ENCODE data around the gene CEP85. TPM values are rescaled to one million over a fixed set of nuclear protein-coding genes. Genes with fewer than 3 reads are reported as not detected.

Gene CEP85
- total RNA-seq, 1 experiment from 2014 or later: 38.6 TPM

DNA sequence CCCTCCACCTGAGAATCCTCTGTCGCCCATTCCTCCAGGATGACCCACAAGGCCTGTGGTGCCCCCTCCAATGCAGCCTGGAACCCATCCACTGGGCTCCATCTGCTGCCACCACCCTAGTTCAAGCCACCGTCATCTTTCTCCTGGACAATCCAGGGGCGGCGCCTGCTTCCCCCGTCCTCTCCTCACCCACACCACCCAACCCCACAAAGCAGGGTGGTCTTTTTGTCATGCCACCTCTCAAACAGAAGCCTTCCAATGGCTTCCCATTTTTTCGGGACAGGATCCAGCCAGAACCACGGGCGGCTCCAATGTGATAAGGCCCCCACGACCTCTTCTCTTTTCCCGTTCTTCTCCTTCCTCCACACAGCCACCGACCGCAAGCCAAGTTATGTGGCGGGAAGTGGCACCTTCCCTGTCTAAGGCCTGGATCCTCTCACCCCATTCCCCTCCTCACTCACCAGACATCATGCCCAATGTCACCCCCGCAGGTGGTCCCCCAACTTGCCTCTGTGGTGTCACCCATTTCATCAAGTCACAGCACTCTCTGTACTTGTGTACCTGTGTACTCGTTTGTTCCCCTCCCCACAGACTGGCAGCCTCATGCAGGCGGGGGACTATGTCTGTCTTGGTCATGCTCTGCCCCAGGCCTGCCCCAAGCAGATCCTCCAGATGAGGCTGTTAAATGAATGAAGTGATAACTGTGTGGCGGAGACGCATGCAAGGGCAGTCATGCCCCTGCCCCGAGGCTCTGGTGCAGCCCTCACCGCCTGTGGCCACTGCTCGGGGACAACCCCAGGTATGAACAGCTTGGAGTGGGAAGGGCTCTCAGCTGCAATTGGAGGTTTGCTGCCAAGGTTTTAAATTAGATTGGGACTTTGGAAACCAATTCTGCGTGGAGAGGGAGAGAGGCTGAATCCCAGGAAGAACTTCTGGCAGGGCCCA, 61.5 kb downstream of the CEP85 start:
- no peak for DNase-seq
- Mint-ChIP-seq H3K27me3 (ENCODE audit: low read depth) (0 out of 2 replicates have a peak, but pooled peaks cover 2% of the 10 kb centered on the region), H3K36me3 (ENCODE audit: insufficient read depth in 1 of 3, low read depth in 3 of 3) (peaks cover 0 to 2% (median 0%) of the 10 kb centered on the region in 3 experiments; a peak in 1 of 7 replicates), H3K4me3 (no peak overlapping the region), H3K4me1 (peaks cover 12 to 18% of the 10 kb centered on the region in 2 experiments), H3K27ac (peak overlapping the region in 1 of 3 experiments; percentile 72; a peak in 1 of 7 replicates), H3K9me3 (no peaks in the 10 kb centered on the region)
- no peak overlapping the region for H2BK12ac ChIP-seq (ENCODE audit: insufficient read length, low read depth, low read length)
- H3K23me2 ChIP-seq (ENCODE audit: insufficient read length, low read depth, low read length, poor library complexity, severe bottlenecking): no peaks in the 10 kb centered on the region
- H3K79me2 ChIP-seq (ENCODE audit: insufficient read depth, low read length): no peaks in the 10 kb centered on the region
- no peak overlapping the region for H3K27ac ChIP-seq (ENCODE audit: insufficient read length, low read depth, low read length)
- H3K4ac ChIP-seq (ENCODE audit: low read depth, low read length): no peak overlapping the region
- H3K9me3 ChIP-seq (ENCODE audit: control insufficient read depth, low read depth, low read length): no peaks in the 10 kb centered on the region
- H4K91ac ChIP-seq (ENCODE audit: insufficient read length, low read depth, low read length): no peak overlapping the region
- no peaks in the 10 kb centered on the region for H3K79me1 ChIP-seq (ENCODE audit: insufficient read depth, low read depth, low read length, poor library complexity, severe bottlenecking)
- no peaks in the 10 kb centered on the region for H3K27me3 ChIP-seq (ENCODE audit: insufficient read depth, low read length)
- no peak overlapping the region for H3K23ac ChIP-seq (ENCODE audit: insufficient read length, low read depth, low read length)
- H4K20me1 ChIP-seq (ENCODE audit: control insufficient read depth, insufficient read depth, insufficient read length): no peaks in the 10 kb centered on the region
- H3K9ac ChIP-seq (ENCODE audit: extremely low read depth, insufficient read length, low read length): no peak overlapping the region
- H2BK20ac ChIP-seq (ENCODE audit: low read depth, low read length, poor library complexity, severe bottlenecking): no peak overlapping the region
- H3T11ph ChIP-seq (ENCODE audit: low read length): no peak overlapping the region
- H2BK120ac ChIP-seq (ENCODE audit: low read depth, low read length, poor library complexity, severe bottlenecking): no peak overlapping the region
- no peak overlapping the region for H3K18ac ChIP-seq (ENCODE audit: insufficient read length, low read depth, low read length)
- H3K14ac ChIP-seq (ENCODE audit: insufficient read depth, low read length): no peak overlapping the region; the same call in 1 of the 2 replicates
- H3K4me1 ChIP-seq (ENCODE audit: insufficient read depth, low read length): no peaks in the 10 kb centered on the region; the same call in 1 of the 2 replicates
- H3K56ac ChIP-seq (ENCODE audit: insufficient read length, low read depth, low read length): no peak overlapping the region
- no peak overlapping the region for H2AFZ ChIP-seq (ENCODE audit: low read length)
- no peak overlapping the region for H2BK5ac ChIP-seq (ENCODE audit: insufficient read length, low read length)
- no peak overlapping the region for H4K8ac ChIP-seq (replicated peaks; ENCODE audit: insufficient read length, low read depth, low read length)
- H2AK5ac ChIP-seq (ENCODE audit: insufficient read length, low read length): no peak overlapping the region
- no peak overlapping the region for H4K5ac ChIP-seq (ENCODE audit: insufficient read length, low read depth, low read length)
- TF ChIP-seq, protein P1, sequence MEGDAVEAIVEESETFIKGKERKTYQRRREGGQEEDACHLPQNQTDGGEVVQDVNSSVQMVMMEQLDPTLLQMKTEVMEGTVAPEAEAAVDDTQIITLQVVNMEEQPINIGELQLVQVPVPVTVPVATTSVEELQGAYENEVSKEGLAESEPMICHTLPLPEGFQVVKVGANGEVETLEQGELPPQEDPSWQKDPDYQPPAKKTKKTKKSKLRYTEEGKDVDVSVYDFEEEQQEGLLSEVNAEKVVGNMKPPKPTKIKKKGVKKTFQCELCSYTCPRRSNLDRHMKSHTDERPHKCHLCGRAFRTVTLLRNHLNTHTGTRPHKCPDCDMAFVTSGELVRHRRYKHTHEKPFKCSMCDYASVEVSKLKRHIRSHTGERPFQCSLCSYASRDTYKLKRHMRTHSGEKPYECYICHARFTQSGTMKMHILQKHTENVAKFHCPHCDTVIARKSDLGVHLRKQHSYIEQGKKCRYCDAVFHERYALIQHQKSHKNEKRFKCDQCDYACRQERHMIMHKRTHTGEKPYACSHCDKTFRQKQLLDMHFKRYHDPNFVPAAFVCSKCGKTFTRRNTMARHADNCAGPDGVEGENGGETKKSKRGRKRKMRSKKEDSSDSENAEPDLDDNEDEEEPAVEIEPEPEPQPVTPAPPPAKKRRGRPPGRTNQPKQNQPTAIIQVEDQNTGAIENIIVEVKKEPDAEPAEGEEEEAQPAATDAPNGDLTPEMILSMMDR (conservative IDR thresholded peaks at IDR 0.05): no peak
- H2BK15ac ChIP-seq (ENCODE audit: low read depth, low read length): no peak overlapping the region
- H3K4me2 ChIP-seq (ENCODE audit: insufficient read depth, insufficient read length, low read length): no peak overlapping the region
- WGBS (ENCODE audit: extremely low coverage, insufficient read length, low lambda C conversion rate): no CpG with 5 or more reads among the region's 22 CpGs
